Lower leg skin (tissue), 4 donors: ENCODE results near the gene EXOC6B. TPM values are rescaled to one million over a fixed set of nuclear protein-coding genes. Genes with fewer than 3 reads are reported as not detected.

Experiments
- DNase-seq, 2 donors: peaks; one replicate each; pipeline ENCODE4 v3.0.0-alpha.2; 2019; ENCODE audit warnings: low spot score in 2 of 2
- H3K4me3 ChIP-seq: fragments of 200-600 bp; sonication (generic); 2 replicates; pipeline ENCODE4 v1.5.1; 2017; ENCODE audit warnings: mild to moderate bottlenecking, low read depth; ENCODE audit not compliant: poor library complexity, severe bottlenecking
- POLR2A ChIP-seq, 2 donors: fragments of 450-650 bp; IDR thresholded peaks; one replicate each; pipeline ENCODE4 v1.6.1; 2016 to 2017; ENCODE audit warnings: antibody characterized with exemption in 2 of 2, mild to moderate bottlenecking in 1 of 2, moderate library complexity in 1 of 2
- WGBS, 2 donors: methylation state at CpG; one replicate each; pipeline ENCODE4 v1.1.5; 2018; 5-methylcytosine and 5-hydroxymethylcytosine counted together
- intact Hi-C: fragments of 100-400 bp; cut with DNase I; formaldehyde crosslinking; loops from one replicate; pipeline ENCODE4 v1.15.0; 2023; ENCODE audit warnings: low total_unique reads
- total RNA-seq, 4 donors: library from RNA; depleted of rRNA; stranded (reverse); fragments of >200 nt; gene quantifications; one replicate each; pipeline ENCODE4 v1.1.0, GENCODE V29; 2016
- TF ChIP-seq, protein P1 (sequence below), 3 donors: fragments of 450-650 bp; IDR thresholded peaks; one replicate each; pipeline ENCODE4 v1.5.1; 2016; ENCODE audit warnings: antibody characterized with exemption in 3 of 3, mild to moderate bottlenecking in 3 of 3, moderate library complexity in 2 of 3

EXOC6B gene
- total RNA-seq, 4 donors from 2014 or later = 85.8 to 164 (median 103) TPM

DNA sequence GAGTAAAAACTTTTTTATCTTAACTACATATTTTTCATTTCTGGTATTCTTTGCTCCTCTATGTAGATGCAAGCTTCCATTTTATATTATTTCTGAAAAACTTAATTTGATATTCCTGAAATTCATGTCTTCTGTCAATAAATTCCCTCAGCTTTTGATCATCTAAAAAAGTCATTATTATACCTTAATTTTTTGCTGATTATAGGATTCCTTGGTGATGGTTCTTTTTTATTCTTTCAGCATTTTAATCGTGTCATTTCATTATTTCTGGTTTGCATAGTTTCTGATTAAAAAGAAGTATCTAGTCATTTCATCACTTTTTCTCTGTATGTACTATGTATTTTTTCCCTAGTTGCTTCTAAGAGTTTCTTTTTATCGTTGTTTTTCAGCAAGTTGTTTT, 436.4 kb downstream of the EXOC6B start:
- H3K4me3 ChIP-seq = no peak overlapping the region
- intact Hi-C loops = no loop called here
- DNase-seq = no peak
- WGBS, 2 donors = 93 to 95% methylated on average over 2 of the region's 2 CpGs
- TF ChIP-seq POLR2A (IDR thresholded peaks at IDR 0.05) = no peak
- TF ChIP-seq, protein P1, sequence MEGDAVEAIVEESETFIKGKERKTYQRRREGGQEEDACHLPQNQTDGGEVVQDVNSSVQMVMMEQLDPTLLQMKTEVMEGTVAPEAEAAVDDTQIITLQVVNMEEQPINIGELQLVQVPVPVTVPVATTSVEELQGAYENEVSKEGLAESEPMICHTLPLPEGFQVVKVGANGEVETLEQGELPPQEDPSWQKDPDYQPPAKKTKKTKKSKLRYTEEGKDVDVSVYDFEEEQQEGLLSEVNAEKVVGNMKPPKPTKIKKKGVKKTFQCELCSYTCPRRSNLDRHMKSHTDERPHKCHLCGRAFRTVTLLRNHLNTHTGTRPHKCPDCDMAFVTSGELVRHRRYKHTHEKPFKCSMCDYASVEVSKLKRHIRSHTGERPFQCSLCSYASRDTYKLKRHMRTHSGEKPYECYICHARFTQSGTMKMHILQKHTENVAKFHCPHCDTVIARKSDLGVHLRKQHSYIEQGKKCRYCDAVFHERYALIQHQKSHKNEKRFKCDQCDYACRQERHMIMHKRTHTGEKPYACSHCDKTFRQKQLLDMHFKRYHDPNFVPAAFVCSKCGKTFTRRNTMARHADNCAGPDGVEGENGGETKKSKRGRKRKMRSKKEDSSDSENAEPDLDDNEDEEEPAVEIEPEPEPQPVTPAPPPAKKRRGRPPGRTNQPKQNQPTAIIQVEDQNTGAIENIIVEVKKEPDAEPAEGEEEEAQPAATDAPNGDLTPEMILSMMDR (IDR thresholded peaks at IDR 0.05) = no peak

DNA sequence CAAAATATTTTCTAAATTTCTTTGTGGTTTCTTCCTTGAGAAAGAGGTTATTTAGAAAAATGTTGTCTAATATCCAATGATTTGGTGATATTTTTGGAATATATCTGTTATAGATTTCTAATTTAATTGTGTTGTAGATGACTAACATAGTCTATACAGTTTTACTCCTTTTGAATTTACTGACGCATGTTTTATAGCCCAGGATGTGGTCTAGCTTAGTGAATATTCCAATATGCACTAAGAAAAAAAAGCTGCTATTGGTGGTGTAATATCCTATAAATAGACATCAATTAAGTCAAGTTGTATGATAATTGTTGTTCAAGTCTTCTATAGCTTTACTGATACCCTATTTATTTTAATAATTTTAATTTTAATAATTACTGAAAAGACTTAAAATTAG, 437.6 kb downstream of the EXOC6B start:
- no peak for DNase-seq
- 83 to 84% methylated on average over 1 of the region's 1 CpG for WGBS, 2 donors
- TF ChIP-seq POLR2A (IDR thresholded peaks at IDR 0.05) = no peak
- TF ChIP-seq, protein P1 (IDR thresholded peaks at IDR 0.05) = no peak
- H3K4me3 ChIP-seq = no peak overlapping the region
- intact Hi-C loops = no loop called here

DNA sequence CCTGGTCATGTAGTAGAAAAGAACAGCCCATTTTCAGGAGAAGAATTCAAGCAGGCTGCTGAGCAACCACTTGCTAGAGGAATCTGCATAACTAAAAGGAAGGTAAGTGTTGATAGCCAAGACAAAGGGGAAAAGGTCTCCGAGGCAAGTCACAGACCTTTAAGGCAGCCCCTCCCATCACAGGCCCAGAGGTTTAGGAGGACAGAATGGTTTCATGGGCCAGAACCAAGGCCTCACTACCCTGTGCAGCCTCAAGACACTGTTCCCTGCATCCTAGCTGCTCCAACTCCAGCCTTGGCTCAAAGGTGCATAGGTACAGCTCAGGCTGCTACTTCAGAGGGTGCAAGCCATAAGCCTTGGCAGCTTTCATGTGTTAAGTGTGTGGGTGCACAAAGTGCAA, 439.5 kb downstream of the EXOC6B start:
- H3K4me3 ChIP-seq = no peak overlapping the region
- intact Hi-C loops = no loop called here
- TF ChIP-seq, protein P1 (IDR thresholded peaks at IDR 0.05) = no peak
- no peak for TF ChIP-seq POLR2A (IDR thresholded peaks at IDR 0.05)
- DNase-seq = no peak
- 86 to 89% methylated on average over 1 of the region's 1 CpG for WGBS, 2 donors

DNA sequence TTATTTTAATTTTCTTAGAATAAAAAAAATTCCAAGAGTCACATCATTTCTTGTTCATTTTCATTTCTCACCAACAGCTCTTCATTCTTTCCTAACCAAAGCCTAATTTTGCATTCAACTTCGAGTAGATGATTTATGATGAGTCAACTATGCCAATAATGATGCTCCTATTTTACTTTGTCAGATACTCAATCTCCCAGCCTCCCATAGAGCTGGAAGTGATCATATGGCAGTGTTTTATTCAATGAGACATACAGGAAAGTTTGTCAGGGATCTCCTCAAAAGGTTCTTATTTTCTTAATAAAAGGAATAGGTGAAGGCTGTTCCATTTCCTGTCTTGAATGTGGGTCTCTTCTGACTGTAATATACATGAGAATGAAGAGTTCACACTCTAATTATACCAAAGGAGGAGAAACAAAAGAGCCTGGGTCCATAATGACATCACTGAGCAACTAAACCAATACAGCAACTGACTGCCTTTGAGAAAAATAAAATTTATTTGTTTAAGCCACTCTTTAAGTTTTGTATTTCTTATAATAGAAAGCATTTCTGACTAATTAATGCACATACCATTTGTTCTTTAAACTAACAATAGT, 447.0 kb downstream of the EXOC6B start:
- 31 to 49% methylated on average over 1 of the region's 1 CpG for WGBS, 2 donors
- TF ChIP-seq, protein P1 (IDR thresholded peaks at IDR 0.05) = no peak
- TF ChIP-seq POLR2A (IDR thresholded peaks at IDR 0.05) = no peak
- DNase-seq = no peak

DNA sequence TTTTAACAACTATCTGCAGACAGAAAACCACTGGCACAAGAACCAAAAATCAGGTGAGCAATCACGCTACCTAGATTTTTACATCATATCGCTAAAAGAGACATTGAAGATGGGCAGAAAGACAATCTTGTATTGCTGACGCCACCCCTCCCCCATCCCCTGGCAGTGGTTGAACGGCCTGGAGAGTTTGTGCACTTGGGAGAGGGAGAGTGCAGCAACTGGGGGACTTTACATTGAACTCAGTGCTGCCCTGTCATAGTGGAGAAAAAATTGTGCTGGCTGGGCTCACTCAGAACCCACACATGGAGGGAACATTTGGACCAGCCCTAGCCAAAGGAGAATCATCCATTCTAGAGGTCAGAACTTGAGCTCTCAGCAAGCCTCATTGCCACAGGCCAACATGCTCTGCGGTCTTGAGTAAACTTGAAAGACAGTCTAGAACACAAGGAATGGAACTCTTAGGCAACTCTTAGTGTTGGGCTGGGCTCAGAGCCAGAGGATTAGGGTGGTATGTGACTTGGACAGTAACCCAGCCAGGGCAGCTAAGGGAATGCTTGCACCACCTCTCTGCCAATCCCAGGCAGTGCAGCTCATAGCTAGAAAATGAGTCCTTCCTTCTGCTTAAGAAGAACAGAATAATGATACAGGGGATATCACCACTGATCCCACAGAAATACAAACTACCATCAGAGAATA, 458.2 kb downstream of the EXOC6B start:
- TF ChIP-seq POLR2A (IDR thresholded peaks at IDR 0.05) = no peak
- TF ChIP-seq, protein P1 (IDR thresholded peaks at IDR 0.05) = no peak
- peak; percentile 46 to 89 for DNase-seq
- intact Hi-C loops = no loop called here
- no peak overlapping the region for H3K4me3 ChIP-seq
- WGBS, 2 donors = 73 to 84% methylated on average over 5 of the region's 5 CpGs

More for the DNA sequence above, 447.0 kb downstream of the EXOC6B start:
- intact Hi-C loops = no loop called here
- no peak overlapping the region for H3K4me3 ChIP-seq
